ENCODE data around the gene CDC25A.
A peak's percentile ranks its signal among the peaks of the same experiment; 100 is the strongest.

CDC25A gene

DNA sequence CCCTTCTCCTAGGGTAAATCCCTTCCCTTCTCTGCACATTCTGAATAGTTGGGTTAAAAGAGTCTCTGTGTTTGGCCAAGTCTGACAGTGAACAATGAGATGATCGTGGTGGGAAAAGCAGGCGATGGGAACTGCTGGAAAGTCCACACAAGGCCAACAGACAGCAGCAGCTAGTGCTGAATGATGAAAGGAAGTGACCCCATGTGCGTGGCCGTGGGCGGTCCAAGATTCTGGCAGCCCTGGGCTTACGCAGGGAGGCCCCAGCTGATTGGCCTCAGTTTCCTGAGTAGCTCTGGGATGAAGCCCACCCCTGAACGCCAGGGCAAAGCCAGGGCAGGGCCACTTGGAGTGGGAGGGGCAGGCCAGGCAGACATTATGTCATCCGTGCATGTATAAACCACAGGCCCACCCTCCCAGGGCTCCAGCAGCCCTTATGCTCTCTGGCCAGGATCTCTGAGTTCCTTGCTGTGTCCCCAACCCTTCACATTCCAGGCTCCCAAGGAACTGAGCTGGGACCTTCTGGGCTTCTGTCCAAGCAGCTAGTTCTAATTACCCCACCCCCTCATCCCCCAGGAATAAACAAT lies 57.8 kb downstream of the CDC25A start:
- H3K9ac ChIP-seq (ENCODE audit: low read length): no peak overlapping the region

DNA sequence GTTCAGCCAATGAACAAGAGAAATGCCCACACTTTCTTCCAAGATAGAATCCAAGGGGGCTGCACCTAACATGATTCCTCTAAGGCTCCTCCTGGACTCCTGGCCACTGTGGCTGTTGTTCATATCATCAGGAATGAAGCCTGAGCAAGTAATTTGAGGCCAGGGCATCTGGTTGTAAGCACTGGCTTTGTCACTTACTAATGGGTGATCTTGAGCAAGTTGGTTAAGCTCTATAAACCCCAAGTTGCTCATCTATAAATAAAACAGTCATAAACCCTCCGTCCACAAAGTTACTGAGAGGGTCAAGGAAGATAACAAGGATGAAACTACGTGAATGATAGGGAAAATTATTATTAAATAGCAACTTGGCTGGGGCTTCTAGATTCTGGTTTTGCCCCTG lies 58.3 kb downstream of the CDC25A start:
- H3K27ac ChIP-seq (ENCODE audit: low read depth, low read length): peak overlapping the region; percentile 71
- H3K27me3 ChIP-seq (ENCODE audit: control insufficient read depth, insufficient read depth, low read length): no peaks in the 10 kb centered on the region
- H3K9ac ChIP-seq (ENCODE audit: low read length): no peak overlapping the region
- H3K4me1 ChIP-seq (ENCODE audit: control insufficient read depth, insufficient read depth, low read length): peaks cover 15% of the 10 kb centered on the region
- H3K36me3 ChIP-seq (ENCODE audit: control insufficient read depth, insufficient read depth, low read length): no peaks in the 10 kb centered on the region
- no peak overlapping the region for H3K4me3 ChIP-seq (ENCODE audit: low read length)

More for the DNA sequence above, 57.8 kb downstream of the CDC25A start:
- no peaks in the 10 kb centered on the region for H3K36me3 ChIP-seq (ENCODE audit: control insufficient read depth, insufficient read depth, low read length)
- H3K27me3 ChIP-seq (ENCODE audit: control insufficient read depth, insufficient read depth, low read length): no peaks in the 10 kb centered on the region
- no peak overlapping the region for H3K4me3 ChIP-seq (ENCODE audit: low read length)
- peaks cover 15% of the 10 kb centered on the region for H3K4me1 ChIP-seq (ENCODE audit: control insufficient read depth, insufficient read depth, low read length)
- H3K27ac ChIP-seq (ENCODE audit: low read depth, low read length): peak overlapping the region; percentile 71

DNA sequence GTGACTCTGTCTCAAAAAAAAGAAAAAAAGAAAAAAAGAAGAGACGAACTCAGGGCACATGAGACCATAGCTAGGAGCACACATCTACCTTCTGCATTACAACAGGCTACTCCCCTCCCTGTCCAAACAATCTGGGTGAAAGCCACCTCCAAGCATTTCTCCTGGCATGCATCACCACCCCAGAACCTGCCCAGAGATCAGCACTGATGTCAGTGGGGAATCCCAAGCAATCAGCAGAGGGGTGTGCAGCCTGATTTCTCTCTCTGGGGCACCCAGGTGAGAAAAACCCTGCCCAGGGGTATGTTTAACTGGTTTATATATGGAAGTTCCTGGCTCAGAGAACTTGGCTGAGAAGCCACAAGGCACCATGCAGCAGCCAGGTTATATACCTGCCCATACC lies 59.4 kb downstream of the CDC25A start:
- no peak overlapping the region for H3K4me3 ChIP-seq (ENCODE audit: low read length)
- H3K27me3 ChIP-seq (ENCODE audit: control insufficient read depth, insufficient read depth, low read length): no peaks in the 10 kb centered on the region
- H3K4me1 ChIP-seq (ENCODE audit: control insufficient read depth, insufficient read depth, low read length): peaks cover 15% of the 10 kb centered on the region
- no peak overlapping the region for H3K27ac ChIP-seq (ENCODE audit: low read depth, low read length)
- no peaks in the 10 kb centered on the region for H3K36me3 ChIP-seq (ENCODE audit: control insufficient read depth, insufficient read depth, low read length)
- H3K9ac ChIP-seq (ENCODE audit: low read length): no peak overlapping the region

DNA sequence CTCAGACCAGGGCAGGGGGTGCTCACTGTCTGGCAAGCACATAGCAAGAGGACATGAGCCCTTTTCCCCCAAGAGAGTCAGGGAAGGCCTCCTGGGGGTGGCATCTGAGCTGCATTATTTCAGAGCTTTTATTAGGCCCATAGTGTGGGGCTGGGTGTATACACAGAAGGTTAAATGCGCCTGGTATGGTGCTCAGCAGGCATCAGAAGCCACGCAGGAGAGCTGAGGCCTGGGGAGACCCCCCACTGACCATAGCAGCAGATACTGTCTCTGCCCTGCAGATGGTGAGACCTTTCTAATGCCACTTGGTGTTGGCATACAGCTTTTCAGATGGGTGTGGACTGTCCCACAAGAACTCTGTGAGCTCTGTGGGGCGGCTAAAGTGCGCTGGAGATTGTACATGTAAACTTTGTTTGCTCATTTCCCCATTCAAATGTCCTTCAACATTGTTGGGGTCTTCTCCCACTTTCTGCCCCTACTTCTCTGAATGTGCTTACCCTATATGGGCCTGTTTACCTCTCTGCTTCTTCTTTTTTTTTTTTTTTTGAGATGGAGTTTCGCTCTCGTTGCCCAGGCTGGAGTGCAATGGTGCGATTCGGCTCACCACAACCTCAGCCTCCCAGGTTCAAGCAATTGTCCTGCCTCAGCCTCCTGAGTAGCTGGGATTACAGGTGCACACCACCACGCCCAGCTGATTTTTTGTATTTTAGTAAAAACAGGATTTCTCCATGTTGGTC lies 62.2 kb downstream of the CDC25A start:
- Histone ChIP-seq H3K4me3 (ENCODE audit: low read length) (no peak overlapping the region), H3K27me3 (ENCODE audit: control insufficient read depth, insufficient read depth, low read length) (no peaks in the 10 kb centered on the region), H3K36me3 (ENCODE audit: control insufficient read depth, insufficient read depth, low read length) (no peaks in the 10 kb centered on the region), H3K4me1 (ENCODE audit: control insufficient read depth, insufficient read depth, low read length) (peaks cover 13% of the 10 kb centered on the region), H3K27ac (ENCODE audit: low read depth, low read length) (no peak overlapping the region), H3K9ac (ENCODE audit: low read length) (no peak overlapping the region)

DNA sequence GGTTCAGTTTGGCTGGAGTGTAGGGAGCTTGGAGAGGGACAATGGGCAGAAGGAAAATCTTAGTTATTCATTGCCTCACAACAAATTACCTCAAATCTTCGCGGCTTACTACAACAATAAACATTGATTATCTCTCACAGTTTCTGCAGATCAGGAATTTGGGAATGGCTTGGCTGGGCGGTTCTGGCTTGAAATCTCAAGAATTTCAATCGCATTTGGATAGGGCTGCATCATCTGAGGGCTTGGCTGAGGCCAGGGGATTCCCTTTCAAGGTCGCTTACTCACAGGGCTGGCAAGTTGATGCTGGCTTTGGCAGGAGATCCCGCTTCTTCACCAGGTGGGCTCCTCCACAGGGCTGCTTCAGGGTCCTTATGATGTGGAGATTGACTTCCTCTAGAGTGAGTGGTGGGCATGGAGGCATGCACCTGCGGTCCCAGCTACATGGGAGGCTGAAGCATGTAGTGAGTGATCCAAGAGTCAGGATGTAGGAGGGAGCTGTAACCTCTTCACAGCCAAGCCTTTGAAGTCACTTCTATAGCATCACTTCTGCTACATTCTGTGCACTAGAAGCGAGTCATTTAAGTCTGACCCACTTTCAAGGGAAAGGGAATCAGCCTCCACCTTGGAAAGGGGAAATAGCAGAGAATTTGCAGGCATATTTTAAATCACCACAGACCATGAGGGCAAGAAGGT lies 63.1 kb downstream of the CDC25A start:
- Histone ChIP-seq H3K27me3 (ENCODE audit: control insufficient read depth, insufficient read depth, low read length) (no peaks in the 10 kb centered on the region), H3K4me3 (ENCODE audit: low read length) (no peak overlapping the region), H3K9ac (ENCODE audit: low read length) (no peak overlapping the region), H3K4me1 (ENCODE audit: control insufficient read depth, insufficient read depth, low read length) (peaks cover 5% of the 10 kb centered on the region), H3K27ac (ENCODE audit: low read depth, low read length) (no peak overlapping the region), H3K36me3 (ENCODE audit: control insufficient read depth, insufficient read depth, low read length) (no peaks in the 10 kb centered on the region)

DNA sequence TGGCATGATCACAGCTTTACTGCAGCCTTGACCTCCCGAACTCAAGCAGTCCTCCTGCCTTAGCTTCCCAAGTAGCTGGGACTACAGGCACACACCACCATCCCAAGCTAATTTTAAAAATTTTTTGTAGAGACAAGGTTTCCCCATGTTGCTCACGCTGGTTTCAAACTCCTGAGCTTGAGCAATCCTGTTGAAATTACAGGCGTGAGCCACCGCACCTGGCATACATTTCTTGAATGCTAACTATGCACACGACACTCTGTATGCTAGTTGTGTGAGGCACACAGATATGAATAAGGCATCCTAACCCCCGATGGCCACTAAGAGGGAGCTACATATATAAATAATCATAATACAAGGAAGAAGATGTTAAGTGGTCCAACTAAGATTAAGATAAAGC lies 64.9 kb downstream of the CDC25A start:
- H3K27me3 ChIP-seq (ENCODE audit: control insufficient read depth, insufficient read depth, low read length): no peaks in the 10 kb centered on the region
- H3K4me3 ChIP-seq (ENCODE audit: low read length): no peak overlapping the region
- H3K27ac ChIP-seq (ENCODE audit: low read depth, low read length): no peak overlapping the region
- H3K36me3 ChIP-seq (ENCODE audit: control insufficient read depth, insufficient read depth, low read length): no peaks in the 10 kb centered on the region
- H3K4me1 ChIP-seq (ENCODE audit: control insufficient read depth, insufficient read depth, low read length): no peaks in the 10 kb centered on the region
- H3K9ac ChIP-seq (ENCODE audit: low read length): no peak overlapping the region

DNA sequence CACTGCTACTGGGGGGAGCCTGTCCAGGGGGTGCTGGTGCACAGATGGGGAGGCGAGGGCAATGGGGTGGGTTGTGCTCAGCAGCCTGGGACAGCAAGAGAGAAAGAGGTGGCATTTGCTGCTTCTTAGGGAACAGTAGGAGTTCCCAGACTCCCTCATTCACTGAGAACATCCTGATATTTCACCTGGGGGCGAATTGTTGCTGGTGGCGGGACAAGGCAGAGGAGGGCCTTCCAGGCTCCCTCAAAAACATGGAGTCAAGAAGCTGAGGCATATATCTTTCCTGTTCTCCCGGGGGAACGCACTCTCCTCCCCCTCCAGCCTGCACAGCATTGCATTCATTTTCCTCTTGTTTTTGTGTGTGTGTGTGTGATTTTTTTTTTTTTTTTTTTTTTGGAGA lies 65.7 kb downstream of the CDC25A start:
- Histone ChIP-seq H3K36me3 (ENCODE audit: control insufficient read depth, insufficient read depth, low read length) (no peaks in the 10 kb centered on the region), H3K27ac (ENCODE audit: low read depth, low read length) (no peak overlapping the region), H3K27me3 (ENCODE audit: control insufficient read depth, insufficient read depth, low read length) (no peaks in the 10 kb centered on the region), H3K4me3 (ENCODE audit: low read length) (no peak overlapping the region), H3K9ac (ENCODE audit: low read length) (no peak overlapping the region), H3K4me1 (ENCODE audit: control insufficient read depth, insufficient read depth, low read length) (no peaks in the 10 kb centered on the region)

DNA sequence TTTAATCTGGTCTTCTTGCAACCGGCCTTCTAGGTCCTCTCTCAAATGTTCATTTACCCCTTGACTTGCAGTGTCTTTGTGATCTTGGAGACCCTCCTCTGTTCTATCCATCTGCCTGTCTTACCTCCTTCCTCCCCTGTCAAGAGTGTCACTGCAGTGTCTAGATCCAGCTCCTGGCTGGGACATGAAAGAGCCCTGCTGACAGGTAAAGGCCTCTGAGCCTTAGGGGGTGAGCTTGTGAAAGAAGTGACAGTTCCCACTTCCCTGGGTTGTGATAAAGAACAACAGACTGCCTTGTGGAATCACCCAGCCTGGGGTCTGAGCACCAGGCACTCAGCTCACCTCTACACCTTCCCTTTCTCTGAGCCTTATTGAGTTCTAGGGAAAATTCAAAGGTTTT lies 68.0 kb downstream of the CDC25A start:
- H3K27me3 ChIP-seq (ENCODE audit: control insufficient read depth, insufficient read depth, low read length): no peaks in the 10 kb centered on the region
- no peak overlapping the region for H3K4me3 ChIP-seq (ENCODE audit: low read length)
- no peaks in the 10 kb centered on the region for H3K36me3 ChIP-seq (ENCODE audit: control insufficient read depth, insufficient read depth, low read length)
- H3K27ac ChIP-seq (ENCODE audit: low read depth, low read length): no peak overlapping the region
- H3K4me1 ChIP-seq (ENCODE audit: control insufficient read depth, insufficient read depth, low read length): no peaks in the 10 kb centered on the region
- H3K9ac ChIP-seq (ENCODE audit: low read length): no peak overlapping the region

DNA sequence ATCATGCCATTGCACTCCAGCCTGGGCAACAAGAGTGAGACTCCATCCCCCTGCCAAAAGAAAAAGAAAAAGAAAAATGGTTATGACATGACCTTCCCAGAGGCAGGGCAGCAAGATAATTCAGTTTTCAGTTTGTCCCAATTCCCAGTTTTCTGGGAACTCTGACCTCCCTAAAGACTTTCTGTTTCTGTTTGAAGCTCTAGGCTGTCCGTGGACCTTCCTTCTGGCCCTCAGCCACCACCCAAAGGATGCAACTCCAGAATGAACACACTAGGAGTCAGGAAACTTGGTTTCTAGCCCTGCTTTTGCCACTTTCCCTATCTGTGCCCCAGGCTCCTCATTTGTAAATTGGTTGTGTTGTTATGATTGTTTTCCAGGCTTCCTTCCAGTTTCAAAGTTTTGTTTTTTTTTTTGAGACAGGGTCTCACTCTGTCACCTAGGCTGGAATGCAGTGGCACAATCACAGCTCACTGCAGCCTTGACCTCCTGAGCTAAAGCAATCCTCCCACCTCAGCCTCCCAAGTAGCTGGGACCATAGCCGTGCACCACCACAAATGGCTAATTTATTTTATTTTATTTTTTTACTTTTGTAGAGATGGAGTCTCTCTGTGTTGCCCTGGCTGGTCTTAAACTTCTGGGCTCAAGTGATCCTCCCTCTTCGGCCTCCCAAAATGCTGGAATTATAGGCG lies 68.6 kb downstream of the CDC25A start:
- Histone ChIP-seq H3K36me3 (ENCODE audit: control insufficient read depth, insufficient read depth, low read length) (no peaks in the 10 kb centered on the region), H3K27me3 (ENCODE audit: control insufficient read depth, insufficient read depth, low read length) (no peaks in the 10 kb centered on the region), H3K27ac (ENCODE audit: low read depth, low read length) (no peak overlapping the region), H3K9ac (ENCODE audit: low read length) (no peak overlapping the region), H3K4me1 (ENCODE audit: control insufficient read depth, insufficient read depth, low read length) (no peaks in the 10 kb centered on the region), H3K4me3 (ENCODE audit: low read length) (no peak overlapping the region)

DNA sequence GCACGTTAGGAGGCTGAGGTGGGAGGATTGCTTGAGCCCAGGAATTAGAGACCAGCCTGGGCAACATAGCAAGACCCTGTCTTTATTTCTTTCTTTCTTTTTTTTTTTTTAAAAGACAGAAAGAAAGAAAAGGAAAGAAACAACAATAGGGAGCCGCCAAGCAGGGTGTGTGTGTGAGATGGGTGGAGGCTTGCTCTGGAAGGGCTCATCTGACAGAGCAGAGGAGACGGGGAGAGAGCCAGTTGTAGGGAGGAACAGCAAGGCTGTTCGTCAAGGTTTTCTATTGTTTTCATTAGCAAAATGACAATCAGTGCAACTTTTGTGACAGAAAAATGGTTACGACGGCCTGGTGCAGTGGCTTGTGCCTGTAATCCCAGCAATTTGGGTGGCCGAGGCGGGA lies 69.3 kb downstream of the CDC25A start:
- no peak overlapping the region for H3K4me3 ChIP-seq (ENCODE audit: low read length)
- no peaks in the 10 kb centered on the region for H3K36me3 ChIP-seq (ENCODE audit: control insufficient read depth, insufficient read depth, low read length)
- no peak overlapping the region for H3K27ac ChIP-seq (ENCODE audit: low read depth, low read length)

DNA sequence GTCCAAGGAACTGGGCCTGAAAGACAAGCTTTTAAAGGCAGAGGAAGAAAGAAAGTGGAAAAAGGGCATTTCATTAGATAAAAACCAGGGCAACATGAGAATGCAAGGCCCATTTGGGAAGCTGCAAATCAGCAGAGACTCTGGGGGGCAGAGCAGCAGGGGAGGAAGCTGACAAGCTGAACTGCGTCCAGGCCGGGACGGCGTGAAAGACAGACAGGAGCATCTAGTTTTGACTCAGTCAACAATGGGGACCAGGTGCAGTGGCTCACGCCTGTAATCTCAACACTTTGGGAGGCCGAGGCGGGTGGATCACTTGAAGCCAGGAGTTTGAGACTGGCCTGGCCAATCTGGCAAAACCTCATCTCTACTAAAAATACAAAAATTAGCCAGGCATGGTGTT lies 69.9 kb downstream of the CDC25A start:
- Histone ChIP-seq H3K4me1 (ENCODE audit: control insufficient read depth, insufficient read depth, low read length) (no peaks in the 10 kb centered on the region), H3K9ac (ENCODE audit: low read length) (no peak overlapping the region), H3K27me3 (ENCODE audit: control insufficient read depth, insufficient read depth, low read length) (no peaks in the 10 kb centered on the region), H3K4me3 (ENCODE audit: low read length) (no peak overlapping the region), H3K27ac (ENCODE audit: low read depth, low read length) (no peak overlapping the region), H3K36me3 (ENCODE audit: control insufficient read depth, insufficient read depth, low read length) (no peaks in the 10 kb centered on the region)

More for the DNA sequence above, 69.3 kb downstream of the CDC25A start:
- Histone ChIP-seq H3K27me3 (ENCODE audit: control insufficient read depth, insufficient read depth, low read length) (no peaks in the 10 kb centered on the region), H3K4me1 (ENCODE audit: control insufficient read depth, insufficient read depth, low read length) (no peaks in the 10 kb centered on the region), H3K9ac (ENCODE audit: low read length) (no peak overlapping the region)

DNA sequence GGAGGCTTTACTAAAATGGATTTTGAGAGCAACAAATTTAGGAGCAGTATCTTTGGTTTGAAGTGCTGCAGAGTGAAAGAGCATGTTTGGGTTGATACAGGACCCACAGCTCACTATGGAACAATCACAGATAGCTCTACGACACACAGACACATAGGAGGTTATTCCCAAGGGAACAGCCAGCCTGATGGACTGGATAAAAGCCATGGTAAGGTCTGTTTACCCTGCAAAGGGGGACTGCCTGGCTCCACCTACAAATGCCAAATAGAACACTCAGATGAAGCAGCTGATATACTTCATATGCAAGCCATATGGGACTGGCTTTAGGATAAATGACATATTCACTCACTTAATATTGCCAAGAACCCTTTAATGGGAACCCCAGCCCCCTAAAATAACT lies 75.4 kb downstream of the CDC25A start:
- no peaks in the 10 kb centered on the region for H3K27me3 ChIP-seq (ENCODE audit: control insufficient read depth, insufficient read depth, low read length)
- H3K36me3 ChIP-seq (ENCODE audit: control insufficient read depth, insufficient read depth, low read length): no peaks in the 10 kb centered on the region
- H3K27ac ChIP-seq (ENCODE audit: low read depth, low read length): no peak overlapping the region
- H3K9ac ChIP-seq (ENCODE audit: low read length): no peak overlapping the region
- no peak overlapping the region for H3K4me3 ChIP-seq (ENCODE audit: low read length)
- no peaks in the 10 kb centered on the region for H3K4me1 ChIP-seq (ENCODE audit: control insufficient read depth, insufficient read depth, low read length)
